ENCODE measurements around the gene ZCCHC3.
A peak's percentile ranks its signal among the peaks of the same experiment; 100 is the strongest.

Gene ZCCHC3

GRCh38 chr20:284172-284571 lies 13.2 kb upstream of the ZCCHC3 start:
- DNase-seq (ENCODE audit: low read depth in 2 of 2): no peak

GRCh38 chr20:286508-286907 lies 10.9 kb upstream of the ZCCHC3 start:
- no peak for DNase-seq (ENCODE audit: low read depth in 2 of 2)

GRCh38 chr20:288956-289692 lies 8.2 kb upstream of the ZCCHC3 start:
- DNase-seq (ENCODE audit: low read depth in 2 of 2): no peak

GRCh38 chr20:289693-290083 lies 7.7 kb upstream of the ZCCHC3 start:
- no peak for DNase-seq (ENCODE audit: low read depth in 2 of 2)

- peak; percentile 84 to 87 for DNase-seq (ENCODE audit: low read depth in 2 of 2)
Measured at GRCh38 chr20:290084-290831, 7.1 kb upstream of the ZCCHC3 start, which contains the start of gene C20orf96. Gene C20orf96 (minus strand): TSS chr20:290750. CDS start chr20:290610, 140 bp downstream.

GRCh38 chr20:294602-295001 lies 2.8 kb upstream of the ZCCHC3 start:
- no peak for DNase-seq (ENCODE audit: low read depth in 2 of 2)

- no peak for DNase-seq (ENCODE audit: low read depth in 2 of 2)
Measured at GRCh38 chr20:295804-296203, 1.6 kb upstream of the ZCCHC3 start.

GRCh38 chr20:297925-298775 lies 780 bp downstream of the ZCCHC3 start:
- peak; percentile 25 to 35 for DNase-seq (ENCODE audit: low read depth in 2 of 2)

- no peak for DNase-seq (ENCODE audit: low read depth in 2 of 2)
Measured at GRCh38 chr20:298776-299391, 1.5 kb downstream of the ZCCHC3 start.

- DNase-seq (ENCODE audit: low read depth in 2 of 2): no peak
Measured at GRCh38 chr20:300345-300990, 3.1 kb downstream of the ZCCHC3 start.

- no peak for DNase-seq (ENCODE audit: low read depth in 2 of 2)
Measured at GRCh38 chr20:301886-302848, 4.8 kb downstream of the ZCCHC3 start.

- DNase-seq (ENCODE audit: low read depth in 2 of 2): no peak
Measured at GRCh38 chr20:305745-306144, 8.4 kb downstream of the ZCCHC3 start.

GRCh38 chr20:308427-309038 lies 11.2 kb downstream of the ZCCHC3 start:
- no peak for DNase-seq (ENCODE audit: low read depth in 2 of 2)

- DNase-seq (ENCODE audit: low read depth in 2 of 2): no peak
Measured at GRCh38 chr20:309306-309840, 12.0 kb downstream of the ZCCHC3 start.

- DNase-seq (ENCODE audit: low read depth in 2 of 2): peak; percentile 75 to 88
Measured at GRCh38 chr20:309841-310644, 12.7 kb downstream of the ZCCHC3 start.

GRCh38 chr20:310645-311044 lies 13.3 kb downstream of the ZCCHC3 start:
- DNase-seq (ENCODE audit: low read depth in 2 of 2): no peak

- DNase-seq (ENCODE audit: low read depth in 2 of 2): no peak
Measured at GRCh38 chr20:311609-312008, 14.2 kb downstream of the ZCCHC3 start.

GRCh38 chr20:312067-312466 lies 14.7 kb downstream of the ZCCHC3 start:
- DNase-seq (ENCODE audit: low read depth in 2 of 2): no peak

GRCh38 chr20:312866-313265 lies 15.5 kb downstream of the ZCCHC3 start:
- DNase-seq (ENCODE audit: low read depth in 2 of 2): no peak

Data from stimulated activated CD8-positive, alpha-beta memory T cell treated with anti-CD3 and anti-CD28 coated beads, Interleukin-2, amount 100 ng/mL, for 48 hours (primary cell).